Renal pelvis (tissue), 4 donors: ENCODE results near the gene OR51B4. TPM values are rescaled to one million over a fixed set of nuclear protein-coding genes. Genes with fewer than 3 reads are reported as not detected.
"Not testable (repeated sequence)": the region's sequence is repeated elsewhere in the genome, so short reads cannot be mapped to it uniquely, and the experiment has no call there.

Experiments used
- DNase-seq: peaks from one replicate; pipeline ENCODE4 v3.0.0-alpha.2; 2013
- polyA plus RNA-seq, 3 donors: library from polyadenylated mRNA; unstranded; fragments of 120-200 nt; gene quantifications; one replicate each; pipeline ENCODE4 v1.2.1, GENCODE V29; 2013; ENCODE audit not compliant: insufficient read length in 3 of 3

Gene OR51B4
- polyA plus RNA-seq, 3 donors: 0.09 to 0.24 (median 0.18) TPM

GRCh38 chr11:5274395-5274794, 27.4 kb downstream of the OR51B4 start:
- DNase-seq: no peak

- DNase-seq: no peak
These were observed 29.2 kb downstream of the OR51B4 start for GRCh38 chr11:5272395-5273017.

- no peak for DNase-seq
These were observed 32.0 kb downstream of the OR51B4 start, which contains the start of gene HBE1 for GRCh38 chr11:5269715-5270147. TSS of gene HBE1 (minus strand) at chr11:5269945. CDS start at chr11:5269890, 55 bp downstream.

- DNase-seq: no peak
These were observed 34.6 kb downstream of the OR51B4 start for GRCh38 chr11:5267033-5267563.

- no peak for DNase-seq
These were observed 35.1 kb downstream of the OR51B4 start for GRCh38 chr11:5266609-5267008.

- no peak for DNase-seq
These were observed 35.9 kb downstream of the OR51B4 start for GRCh38 chr11:5265832-5266231.

DNA sequence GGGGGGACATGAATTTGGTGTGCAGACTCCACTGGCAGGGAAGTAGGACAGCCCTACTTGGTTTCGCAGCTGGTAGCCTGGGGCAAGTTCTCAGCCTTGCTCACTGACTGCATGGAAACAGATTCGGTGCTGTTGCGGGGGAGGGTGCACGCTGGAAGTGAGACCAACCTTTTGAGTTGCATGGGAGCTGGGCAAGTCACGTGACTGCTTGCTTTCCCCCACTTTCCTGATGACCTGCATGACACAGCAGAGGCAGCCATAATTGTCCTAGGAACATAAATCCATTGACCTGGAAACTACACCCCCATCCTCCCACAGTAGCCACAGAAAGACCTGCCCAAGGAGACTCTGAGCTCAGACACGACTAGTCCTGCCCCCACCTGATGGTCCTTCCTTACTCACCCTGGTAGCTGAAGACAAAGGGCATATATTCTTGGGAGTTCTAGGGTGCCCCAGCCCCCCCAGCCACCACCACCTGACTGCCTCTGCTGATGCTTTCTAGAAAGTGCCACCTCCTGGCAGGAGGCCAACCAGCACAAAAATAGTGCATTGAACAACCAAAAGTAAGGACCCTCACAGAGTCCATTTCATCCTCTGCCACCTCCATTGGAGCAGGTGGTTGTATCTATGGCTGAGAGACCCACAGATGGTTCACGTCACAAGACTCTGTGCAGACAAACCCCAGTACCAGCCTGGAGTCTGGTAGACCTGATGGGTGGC, 43.0 kb downstream of the OR51B4 start:
- no peak for DNase-seq

DNA sequence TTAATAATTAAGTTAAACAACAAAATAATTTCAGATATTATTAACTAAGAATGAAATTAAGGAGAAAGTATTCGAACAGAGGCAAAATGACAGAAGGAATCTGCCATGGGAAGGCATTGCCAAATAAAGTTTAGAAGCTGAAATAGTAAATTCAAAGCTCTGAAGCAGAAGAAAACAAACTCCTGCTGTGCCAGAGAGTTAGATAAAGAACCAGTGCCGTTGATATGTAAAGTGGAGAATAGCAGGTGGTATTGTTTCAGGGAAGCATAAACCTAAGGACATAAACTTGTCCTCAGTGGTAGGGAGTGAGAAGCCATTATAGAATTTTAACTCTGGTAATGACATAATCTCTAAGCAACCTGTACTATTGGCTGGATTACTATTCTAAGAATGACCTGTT, 44.5 kb downstream of the OR51B4 start:
- no peak for DNase-seq

GRCh38 chr11:5254646-5255413, 46.9 kb downstream of the OR51B4 start, which contains the start of gene HBG2:
TSS of gene HBG2 (minus strand) at chr11:5254781. CDS start at chr11:5254728, 53 bp downstream.
- DNase-seq: not testable (repeated sequence)

DNA sequence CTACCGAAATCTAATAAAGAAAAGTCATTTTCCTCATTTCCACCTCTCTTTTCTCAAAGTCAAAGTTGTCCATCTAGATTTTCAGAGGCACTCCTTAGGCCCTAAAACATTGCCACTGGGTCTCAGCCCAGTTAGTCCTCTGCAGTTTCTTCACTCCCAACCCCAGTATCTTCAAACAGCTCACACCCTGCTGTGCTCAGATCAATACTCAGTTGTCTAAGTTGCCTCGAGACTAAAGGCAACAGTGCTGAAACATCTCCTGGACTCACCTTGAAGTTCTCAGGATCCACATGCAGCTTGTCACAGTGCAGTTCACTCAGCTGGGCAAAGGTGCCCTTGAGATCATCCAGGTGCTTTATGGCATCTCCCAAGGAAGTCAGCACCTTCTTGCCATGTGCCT, 47.7 kb downstream of the OR51B4 start:
- DNase-seq: not testable (repeated sequence)

GRCh38 chr11:5253440-5253839, 48.3 kb downstream of the OR51B4 start:
- DNase-seq: not testable (repeated sequence)

GRCh38 chr11:5252919-5253265, 48.9 kb downstream of the OR51B4 start:
- DNase-seq: no peak

- no peak for DNase-seq
These were observed 49.4 kb downstream of the OR51B4 start for GRCh38 chr11:5252192-5252918.

GRCh38 chr11:5251746-5252145, 50.0 kb downstream of the OR51B4 start:
- no peak for DNase-seq

Other genes with a start within 250 kb of the OR51B4 start
- gene OR52E2, start 242.3 kb downstream of the OR51B4 start, polyA plus RNA-seq: not detected
- gene OR52E1, start 232.4 kb downstream of the OR51B4 start, polyA plus RNA-seq: not detected
- not detected for gene OR52A5, start 163.6 kb downstream of the OR51B4 start, polyA plus RNA-seq
- under 1 TPM; 0.01 to 0.04 (median 0.03) TPM for gene OR52A1, start 147.2 kb downstream of the OR51B4 start, polyA plus RNA-seq
- gene OR51V1, start 101.3 kb downstream of the OR51B4 start, polyA plus RNA-seq: not detected
- gene HBB, start 74.9 kb downstream of the OR51B4 start, polyA plus RNA-seq: 100 to 1,000 TPM; 107 to 153 (median 133) TPM
- 1 to 10 TPM in 1 of 3 donors, under 1 TPM in 2; 0.68 to 1.1 (median 0.93) TPM for gene HBD, start 67.5 kb downstream of the OR51B4 start, polyA plus RNA-seq
- gene HBG1, start 52.1 kb downstream of the OR51B4 start, polyA plus RNA-seq: 100 to 1,000 TPM; 482 to 633 (median 588) TPM
- gene HBG2, start 47.2 kb downstream of the OR51B4 start, polyA plus RNA-seq: 1,000 to 10,000 TPM; 1,217 to 2,022 (median 1,324) TPM
- 10 to 100 TPM in 1 of 3 donors, 1 to 10 TPM in 2; 2.4 to 10.5 (median 7.1) TPM for gene HBE1, start 32.0 kb downstream of the OR51B4 start, polyA plus RNA-seq
- gene OR51B2, start 22.4 kb upstream of the OR51B4 start, polyA plus RNA-seq: not detected
- gene OR51B5, start 41.6 kb upstream of the OR51B4 start, polyA plus RNA-seq: under 1 TPM; 0.32 to 0.59 (median 0.34) TPM
- gene OR51B6, start 49.6 kb upstream of the OR51B4 start, polyA plus RNA-seq: not detected
- gene OR51M1, start 81.9 kb upstream of the OR51B4 start, polyA plus RNA-seq: under 1 TPM in 2 of 3 donors, not detected in 1; 0.09 to 0.14 TPM
- gene OR51Q1, start 120.2 kb upstream of the OR51B4 start, polyA plus RNA-seq: under 1 TPM in 1 of 3 donors, not detected in 2; 0.16 TPM
- gene OR51I1, start 139.6 kb upstream of the OR51B4 start, polyA plus RNA-seq: not detected
- not detected for gene OR51I2, start 147.4 kb upstream of the OR51B4 start, polyA plus RNA-seq
- gene OR52D1, start 186.7 kb upstream of the OR51B4 start, polyA plus RNA-seq: not detected
- gene UBQLN3, start 208.0 kb upstream of the OR51B4 start, polyA plus RNA-seq: not detected
- gene UBQLNL, start 214.8 kb upstream of the OR51B4 start, polyA plus RNA-seq: 1 to 10 TPM in 2 of 3 donors, under 1 TPM in 1; 0.51 to 1.2 (median 1.1) TPM
- gene OR52H1, start 246.6 kb upstream of the OR51B4 start, polyA plus RNA-seq: under 1 TPM in 1 of 3 donors, not detected in 2; 0.17 TPM